D721Med (cell line): Measurements from ENCODE around the gene MAP3K6.

Experiments
- DNase-seq: peaks from one replicate; pipeline ENCODE4 v3.0.0; 2011; ENCODE audit warnings: low spot score; ENCODE audit not compliant: insufficient read length
- FAIRE-seq: peaks from 2 replicates; lab custom pipeline; 2011; peaks lifted over from hg19 to GRCh38; lab: Jason Lieb, UNC
- TF ChIP-seq, protein P1 (sequence below): IDR thresholded peaks from 2 replicates; pipeline ENCODE4 v1.5.1; 2012; ENCODE audit warnings: mild to moderate bottlenecking, control low read depth; ENCODE audit not compliant: insufficient read depth; ENCODE audit errors: missing control alignments

Gene MAP3K6

DNA sequence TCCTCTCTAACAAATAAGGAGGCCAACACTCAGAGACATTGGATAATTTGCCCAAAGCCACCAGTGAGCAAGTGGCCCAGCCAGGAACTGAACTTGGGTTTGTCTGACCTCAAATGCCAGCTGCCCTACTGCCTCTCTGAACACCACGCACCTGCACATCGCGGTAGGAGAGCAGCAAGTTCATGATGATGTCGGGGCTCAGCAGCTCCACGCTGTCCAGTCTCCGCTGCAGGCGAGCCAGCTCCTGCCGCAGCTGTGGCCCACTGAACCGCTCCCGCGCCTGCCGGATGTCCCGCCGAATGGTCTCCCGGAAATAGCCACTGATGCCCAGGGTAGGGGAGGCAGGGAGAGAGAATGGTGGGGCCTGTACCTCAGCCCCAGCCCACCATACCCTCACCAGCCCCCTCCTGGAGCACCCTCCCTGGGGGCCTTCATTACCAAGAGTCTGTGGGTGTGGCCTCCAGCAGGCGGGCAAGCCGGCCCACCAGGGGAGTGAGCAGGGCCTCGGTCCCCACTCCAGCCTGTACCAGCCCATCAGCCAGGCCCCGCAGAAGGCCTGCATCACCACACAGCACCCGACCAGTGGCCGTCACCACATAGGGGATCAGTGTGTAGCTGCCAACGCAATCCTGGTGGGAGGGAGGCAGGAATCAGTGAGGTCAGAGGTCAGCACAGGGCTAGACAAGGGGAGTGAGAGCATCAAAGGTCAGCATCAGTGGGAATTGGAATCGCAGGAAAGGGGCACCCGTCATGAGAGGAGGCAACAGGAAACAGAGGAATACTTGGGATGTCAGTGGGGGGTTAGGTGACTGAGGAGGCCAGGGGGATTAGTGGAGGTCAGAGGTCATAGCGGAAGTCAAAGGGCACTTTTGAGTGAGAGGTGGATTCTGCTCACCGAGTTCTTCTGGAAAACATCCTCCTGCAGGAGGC, 2.7 kb downstream of the MAP3K6 start:
- DNase-seq (no peak), FAIRE-seq (no peak)
- TF ChIP-seq, protein P1, sequence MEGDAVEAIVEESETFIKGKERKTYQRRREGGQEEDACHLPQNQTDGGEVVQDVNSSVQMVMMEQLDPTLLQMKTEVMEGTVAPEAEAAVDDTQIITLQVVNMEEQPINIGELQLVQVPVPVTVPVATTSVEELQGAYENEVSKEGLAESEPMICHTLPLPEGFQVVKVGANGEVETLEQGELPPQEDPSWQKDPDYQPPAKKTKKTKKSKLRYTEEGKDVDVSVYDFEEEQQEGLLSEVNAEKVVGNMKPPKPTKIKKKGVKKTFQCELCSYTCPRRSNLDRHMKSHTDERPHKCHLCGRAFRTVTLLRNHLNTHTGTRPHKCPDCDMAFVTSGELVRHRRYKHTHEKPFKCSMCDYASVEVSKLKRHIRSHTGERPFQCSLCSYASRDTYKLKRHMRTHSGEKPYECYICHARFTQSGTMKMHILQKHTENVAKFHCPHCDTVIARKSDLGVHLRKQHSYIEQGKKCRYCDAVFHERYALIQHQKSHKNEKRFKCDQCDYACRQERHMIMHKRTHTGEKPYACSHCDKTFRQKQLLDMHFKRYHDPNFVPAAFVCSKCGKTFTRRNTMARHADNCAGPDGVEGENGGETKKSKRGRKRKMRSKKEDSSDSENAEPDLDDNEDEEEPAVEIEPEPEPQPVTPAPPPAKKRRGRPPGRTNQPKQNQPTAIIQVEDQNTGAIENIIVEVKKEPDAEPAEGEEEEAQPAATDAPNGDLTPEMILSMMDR: no peak

DNA sequence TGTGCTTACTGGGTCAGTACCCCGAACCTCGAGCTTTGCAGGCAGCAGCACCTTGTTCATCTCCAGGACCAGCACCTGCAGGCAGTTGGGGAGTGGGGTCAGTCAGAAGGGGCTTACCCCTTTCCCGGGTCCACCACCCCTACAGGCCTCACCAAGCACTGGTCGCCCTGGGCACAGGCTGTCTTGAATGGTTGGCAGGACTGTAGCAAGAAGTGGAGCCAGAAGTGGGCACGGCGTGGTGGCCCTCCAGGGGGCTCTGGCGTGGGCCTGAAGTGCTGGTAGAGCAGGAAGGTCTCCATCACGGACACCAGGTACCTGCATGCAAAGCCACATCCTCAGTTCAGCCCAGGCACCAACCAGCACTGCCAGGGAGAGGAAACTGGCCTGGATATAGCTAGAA, 5.2 kb downstream of the MAP3K6 start:
- FAIRE-seq (no peak), DNase-seq (no peak)
- TF ChIP-seq, protein P1: no peak

DNA sequence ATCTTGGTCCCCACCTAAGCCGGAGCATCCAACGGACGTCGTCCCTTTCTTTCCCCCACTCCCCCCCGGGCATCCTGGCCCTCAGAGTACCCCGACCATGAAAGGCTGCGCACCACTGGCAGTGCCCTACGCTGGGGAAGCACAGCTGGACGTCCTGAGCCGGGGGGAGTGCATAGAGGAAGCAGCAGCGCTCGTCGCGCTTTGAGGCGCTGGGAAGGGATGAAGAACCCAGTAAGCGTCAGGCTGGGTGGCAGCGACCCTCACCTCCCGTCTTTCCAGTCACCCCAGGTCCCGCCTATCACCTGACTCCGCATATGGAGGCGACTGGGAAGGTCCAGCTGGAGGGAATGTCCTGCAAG, 5.7 kb downstream of the MAP3K6 start:
- FAIRE-seq: no peak
- no peak for DNase-seq
- TF ChIP-seq, protein P1: no peak

DNA sequence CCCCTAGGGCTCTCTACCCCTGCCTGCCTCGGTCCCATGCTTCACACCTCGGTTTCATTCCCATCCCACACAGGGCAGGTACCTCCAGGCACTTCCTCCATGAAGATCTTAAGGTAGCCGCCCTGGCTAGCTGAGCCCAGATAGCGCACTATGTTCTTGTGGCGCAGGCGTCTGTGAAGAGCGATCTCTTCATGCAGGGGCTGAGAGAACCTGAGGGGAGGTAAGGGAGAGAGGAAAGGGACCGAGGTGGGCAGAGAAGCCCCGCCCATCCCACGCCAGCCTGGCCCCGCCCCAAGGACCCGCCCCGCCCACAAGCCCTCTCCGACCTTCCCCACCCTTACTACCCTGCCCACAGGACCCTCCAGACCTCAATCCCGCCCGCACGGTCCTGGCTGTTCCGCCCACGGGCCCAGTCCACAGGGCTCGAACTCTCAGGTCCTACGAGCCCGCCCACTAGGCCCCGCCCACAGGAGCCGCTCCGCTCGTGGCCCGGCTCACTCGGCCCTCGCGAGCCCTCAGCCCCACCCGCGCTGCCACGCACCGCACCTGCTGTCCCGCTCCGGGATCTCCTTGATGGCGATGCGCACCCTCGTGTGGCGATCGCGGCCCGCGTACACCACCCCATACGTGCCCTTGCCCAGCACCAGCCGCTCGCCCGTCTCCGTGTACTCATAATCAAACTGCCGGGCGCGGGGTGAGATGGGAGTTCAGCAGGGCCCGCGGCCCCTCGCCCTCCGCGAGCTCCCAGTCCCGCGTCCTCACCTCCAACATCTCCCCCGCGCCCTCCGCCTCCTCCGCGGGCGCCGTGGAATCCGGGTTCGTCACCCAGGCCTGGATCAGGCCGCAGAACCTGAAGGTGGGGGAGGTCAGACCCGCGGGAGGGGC, 6.4 kb downstream of the MAP3K6 start:
- TF ChIP-seq, protein P1: no peak
- DNase-seq: no peak
- no peak for FAIRE-seq

DNA sequence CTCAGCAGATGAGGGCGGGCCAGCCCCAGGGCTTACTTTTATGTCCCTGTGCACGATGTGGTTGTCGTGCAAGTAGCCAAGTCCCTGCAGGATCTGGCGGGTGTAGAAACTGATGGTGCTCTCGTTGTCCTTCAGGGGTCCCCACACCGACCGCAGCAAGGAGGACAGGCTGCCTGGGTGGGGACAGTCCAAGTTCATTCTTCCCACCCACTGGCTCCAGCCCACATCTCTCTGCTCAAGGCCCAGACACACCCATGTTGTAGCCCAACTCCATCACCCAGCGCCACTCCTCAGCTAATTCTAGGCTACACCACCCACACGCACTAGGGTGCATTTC, 7.0 kb downstream of the MAP3K6 start:
- no peak for FAIRE-seq
- TF ChIP-seq, protein P1: no peak

DNA sequence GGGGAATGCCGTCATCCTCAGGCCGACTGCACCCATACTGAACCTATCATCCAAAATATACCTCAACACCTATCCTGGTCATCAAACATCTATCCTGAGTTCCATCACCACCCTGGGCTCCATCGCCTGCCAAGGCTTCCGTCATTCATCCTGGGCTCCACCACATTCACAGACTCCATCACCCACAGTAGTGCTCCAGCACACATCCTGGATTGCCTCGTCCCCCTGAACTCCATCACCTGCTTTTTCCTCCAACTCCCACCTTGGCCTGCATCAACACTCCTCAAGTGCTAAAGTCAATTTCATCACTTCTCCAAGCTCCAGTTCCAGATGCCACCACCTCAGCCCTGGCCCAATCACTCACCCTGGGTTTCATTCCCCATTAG, 7.8 kb downstream of the MAP3K6 start:
- FAIRE-seq (no peak), DNase-seq (no peak)
- TF ChIP-seq, protein P1: no peak

More for the DNA sequence above, 7.0 kb downstream of the MAP3K6 start:
- DNase-seq: no peak
